Omental fat pad (tissue), 4 donors: ENCODE results near the gene CUL4A. TPM values are rescaled to one million over a fixed set of nuclear protein-coding genes. Genes with fewer than 3 reads are reported as not detected.

ENCODE experiments used
- ATAC-seq: fragments of 150-250 bp; one replicate; pipeline ENCODE4 v1.9.1; 2016; ENCODE audit warnings: mild to moderate bottlenecking, moderate library complexity; ENCODE audit not compliant: low FRiP score
- DNase-seq: peaks from one replicate; pipeline ENCODE4 v3.0.0-alpha.2; 2019; ENCODE audit warnings: low spot score
- CTCF ChIP-seq, 3 donors: fragments of 450-650 bp; IDR thresholded peaks; one replicate each; pipeline ENCODE4 v1.5.1; 2016 to 2017; ENCODE audit warnings: antibody characterized with exemption in 3 of 3, mild to moderate bottlenecking in 3 of 3, moderate library complexity in 2 of 3
- total RNA-seq, 4 donors: library from RNA; depleted of rRNA; stranded (reverse); fragments of >200 nt; gene quantifications; one replicate each; pipeline ENCODE4 v1.1.0, GENCODE V29; 2016

Gene CUL4A
- total RNA-seq, 4 donors from 2014 or later, result 70.8 to 145 (median 86.8) TPM

GRCh38 chr13:113179374-113180230 is 29.8 kb upstream of the CUL4A start:
- DNase-seq (no peak), ATAC-seq (no peak)
- TF ChIP-seq CTCF (IDR thresholded peaks at IDR 0.05), result no peak

- DNase-seq (no peak), ATAC-seq (no peak)
- TF ChIP-seq CTCF (IDR thresholded peaks at IDR 0.05), result no peak
Measured at GRCh38 chr13:113182046-113182445, 27.4 kb upstream of the CUL4A start.

- DNase-seq, result no peak
- TF ChIP-seq CTCF (IDR thresholded peaks at IDR 0.05), result no peak
- ATAC-seq, result no peak
Measured at GRCh38 chr13:113183450-113184129, 25.8 kb upstream of the CUL4A start.

- ATAC-seq, result no peak
- DNase-seq, result no peak
- no peak for TF ChIP-seq CTCF (IDR thresholded peaks at IDR 0.05)
Measured at GRCh38 chr13:113184568-113185440, 24.6 kb upstream of the CUL4A start.

- DNase-seq, result no peak
- ATAC-seq, result no peak
Measured at GRCh38 chr13:113186061-113186900, 23.1 kb upstream of the CUL4A start.

More at GRCh38 chr13:113186061-113186900, 23.1 kb upstream of the CUL4A start:
- TF ChIP-seq CTCF (IDR thresholded peaks at IDR 0.05), result no peak
